HG02870 (cell line): ENCODE results near the gene STX18.
"Not testable (repeated sequence)": the region's sequence is repeated elsewhere in the genome, so short reads cannot be mapped to it uniquely, and the experiment has no call there.

ENCODE experiments used
- ATAC-seq: cut with Tn5 transposase; IDR thresholded peaks from one replicate; pipeline ENCODE4 v1.9.1; 2021; ENCODE audit warnings: mild to moderate bottlenecking, moderate library complexity; ENCODE audit not compliant: unreplicated experiment

Gene STX18

GRCh38 chr4:4541661-4542570 lies at the start of gene STX18:
TSS of gene STX18 (minus strand) at chr4:4542048. CDS start at chr4:4541964, 84 bp downstream.
- ATAC-seq, result peak; percentile 80

- ATAC-seq, result no peak
These were observed 49.2 kb upstream of the STX18 start for GRCh38 chr4:4591071-4591470.

GRCh38 chr4:4590546-4590945 lies 48.7 kb upstream of the STX18 start:
- ATAC-seq, result no peak

- ATAC-seq, result no peak
These were observed 43.3 kb upstream of the STX18 start for GRCh38 chr4:4585012-4585670.

GRCh38 chr4:4583606-4584005 lies 41.8 kb upstream of the STX18 start:
- ATAC-seq, result no peak

GRCh38 chr4:4582653-4583052 lies 40.8 kb upstream of the STX18 start:
- ATAC-seq, result no peak

- ATAC-seq, result no peak
These were observed 38.6 kb upstream of the STX18 start for GRCh38 chr4:4580494-4580893.

- no peak for ATAC-seq
These were observed 37.1 kb upstream of the STX18 start for GRCh38 chr4:4578981-4579380.

- ATAC-seq, result no peak
These were observed 35.6 kb upstream of the STX18 start for GRCh38 chr4:4577359-4577875.

- peak; percentile 84 for ATAC-seq
These were observed 33.7 kb upstream of the STX18 start for GRCh38 chr4:4575284-4576211.

GRCh38 chr4:4574792-4575191 lies 32.9 kb upstream of the STX18 start:
- ATAC-seq, result no peak

- ATAC-seq, result no peak
These were observed 32.2 kb upstream of the STX18 start for GRCh38 chr4:4574052-4574451.

- no peak for ATAC-seq
These were observed 31.0 kb upstream of the STX18 start for GRCh38 chr4:4572821-4573220.

GRCh38 chr4:4569861-4570260 lies 28.0 kb upstream of the STX18 start:
- ATAC-seq, result not testable (repeated sequence)

- no peak for ATAC-seq
These were observed 27.1 kb upstream of the STX18 start for GRCh38 chr4:4568806-4569427.

GRCh38 chr4:4566359-4566758 lies 24.5 kb upstream of the STX18 start:
- ATAC-seq, result not testable (repeated sequence)

- no peak for ATAC-seq
These were observed 22.7 kb upstream of the STX18 start for GRCh38 chr4:4564522-4564921.

- no peak for ATAC-seq
These were observed 18.8 kb upstream of the STX18 start for GRCh38 chr4:4560642-4561041.

- no peak for ATAC-seq
These were observed 18.3 kb upstream of the STX18 start for GRCh38 chr4:4560136-4560535.

GRCh38 chr4:4559596-4559995 lies 17.7 kb upstream of the STX18 start:
- ATAC-seq, result no peak
